K562 (cell line): ENCODE results near the gene MRPL37. TPM values are rescaled to one million over a fixed set of nuclear protein-coding genes. Genes with fewer than 3 reads are reported as not detected.

Source experiments
- ATF7 ChIP-seq: fragments of 450-650 bp; IDR thresholded peaks from 2 replicates; pipeline ENCODE4 v1.7.1; 2014; ENCODE audit warnings: mild to moderate bottlenecking, moderate library complexity
- BRF2 ChIP-seq: IDR thresholded peaks from 3 replicates; pipeline ENCODE4 v1.6.1; 2011; ENCODE audit warnings: borderline replicate concordance, mild to moderate bottlenecking; ENCODE audit not compliant: insufficient read length, insufficient read depth
- CBFA2T3 ChIP-seq: fragments of 450-650 bp; IDR thresholded peaks from 2 replicates; pipeline ENCODE4 v1.6.1; 2017
- CREB5 ChIP-seq: fragments of 250-450 bp; sonication (Bioruptor Pico); IDR thresholded peaks from 2 replicates; pipeline ENCODE4 v1.5.0; 2020; ENCODE audit warnings: mild to moderate bottlenecking
- CTBP1 ChIP-seq: fragments of 450-650 bp; IDR thresholded peaks from 2 replicates; pipeline ENCODE4 v1.6.1; 2016; ENCODE audit warnings: borderline replicate concordance
- ERF ChIP-seq: fragments of 450-650 bp; formaldehyde crosslinking; IDR thresholded peaks from 2 replicates; pipeline ENCODE4 v1.4.0; 2020; ENCODE audit warnings: mild to moderate bottlenecking, mixed read lengths
- FOSL1 ChIP-seq: fragments of 200-800 bp; sonication (Bioruptor generic); conservative IDR thresholded peaks from 2 replicates; pipeline ENCODE4 v1.6.1; 2016; ENCODE audit warnings: missing genetic modification characterization, missing compliant biosample characterization
- FUS ChIP-seq: fragments of 200-400 bp; formaldehyde crosslinking; optimal IDR thresholded peaks from 2 replicates; pipeline ENCODE3; 2017; ENCODE audit warnings: low read depth, low read length
- HDAC3 ChIP-seq: fragments of 450-650 bp; IDR thresholded peaks from 2 replicates; pipeline ENCODE4 v1.6.1; 2018; ENCODE audit warnings: borderline replicate concordance, mild to moderate bottlenecking, moderate library complexity; ENCODE audit not compliant: partially characterized antibody
- HMGN3 ChIP-seq: IDR thresholded peaks from 2 replicates; pipeline ENCODE4 v1.6.1; 2011; ENCODE audit warnings: borderline replicate concordance, low read depth, mild to moderate bottlenecking, mixed read lengths, low read length; ENCODE audit not compliant: insufficient read length; ENCODE audit errors: extremely low read depth
- IRF1 ChIP-seq: sonication (generic); formaldehyde crosslinking; IDR thresholded peaks from 2 replicates; pipeline ENCODE4 v1.8.0; 2022; ENCODE audit warnings: missing genetic modification reagents, mild to moderate bottlenecking, borderline replicate concordance
- KDM5B ChIP-seq: fragments of 200-600 bp; sonication (generic); IDR thresholded peaks from 2 replicates; pipeline ENCODE4 v1.6.1; 2012; ENCODE audit warnings: low read depth, mild to moderate bottlenecking, moderate library complexity, low read length, control low read depth, inconsistent platforms; ENCODE audit not compliant: insufficient replicate concordance
- KLF13 ChIP-seq: fragments of 450-650 bp; IDR thresholded peaks from 2 replicates; pipeline ENCODE4 v1.6.1; 2016; ENCODE audit warnings: missing genetic modification characterization, low read depth, mild to moderate bottlenecking, missing compliant biosample characterization, moderate library complexity, borderline replicate concordance
- MAFK ChIP-seq: IDR thresholded peaks from 2 replicates; pipeline ENCODE4 v1.6.1; 2011; ENCODE audit warnings: low read length, improper control_type of control experiment
- NFE2 ChIP-seq: IDR thresholded peaks from 2 replicates; pipeline ENCODE4 v1.6.1; 2014; ENCODE audit warnings: antibody characterized with exemption, low read depth
- NFIX ChIP-seq: fragments of 250-450 bp; sonication (Bioruptor Pico); IDR thresholded peaks from 2 replicates; pipeline ENCODE4 v1.4.0; 2020; ENCODE audit warnings: low read depth, mild to moderate bottlenecking, moderate library complexity
- NR4A1 ChIP-seq, 2 experiments: fragments of 250-450 bp in 1 of 2; fragments of 450-650 bp in 1 of 2; sonication (Bioruptor Pico) in 1 of 2; IDR thresholded peaks; 2 replicates each; pipeline versions ENCODE4 v1.4.0 to v1.6.1; 2016 to 2020; ENCODE audit warnings: mild to moderate bottlenecking in 2 of 2, missing compliant biosample characterization in 1 of 2, missing genetic modification characterization in 1 of 2, moderate library complexity in 1 of 2
- NRF1 ChIP-seq, 2 experiments: fragments of 450-650 bp; IDR thresholded peaks in 1 of 2; conservative IDR thresholded peaks in 1 of 2; 2 replicates each; pipeline ENCODE4 v1.6.1; 2014; ENCODE audit warnings: mild to moderate bottlenecking in 2 of 2
- PTRF ChIP-seq: fragments of 450-650 bp; IDR thresholded peaks from 2 replicates; pipeline ENCODE4 v1.6.1; 2016; ENCODE audit warnings: mild to moderate bottlenecking, missing genetic modification characterization, missing compliant biosample characterization
- RCOR1 ChIP-seq, 2 experiments: IDR thresholded peaks; 2 replicates each; pipeline ENCODE4 v1.6.1; 2012; ENCODE audit warnings: low read depth in 2 of 2, low read length in 2 of 2, borderline replicate concordance in 1 of 2, improper control_type of control experiment in 1 of 2
- STAT5B ChIP-seq: fragments of 250-450 bp; sonication (Bioruptor Pico); IDR thresholded peaks from 2 replicates; pipeline ENCODE4 v1.8.0; 2021; ENCODE audit warnings: mild to moderate bottlenecking, inconsistent platforms
- TFE3 ChIP-seq: fragments of 450-650 bp; formaldehyde crosslinking; IDR thresholded peaks from 2 replicates; pipeline ENCODE4 v1.4.0; 2020; ENCODE audit warnings: mild to moderate bottlenecking, mixed read lengths
- polyA plus RNA-seq, 8 experiments: library from polyadenylated mRNA; depleted of rRNA in 4 of 8; stranded (reverse) in 5 of 8; unstranded in 3 of 8; fragments of >200 nt; fragmentation: Nextera tagmentation in 2 of 8; fragmentation: Illumina TruSeq in 1 of 8; extraction: Ambion mirVana in 2 of 8; extraction: Trizol in 1 of 8; gene quantifications; 2 replicates each; pipeline versions ENCODE4 v1.2.1 to v1.2.3, GENCODE V29; 2011 to 2014; ENCODE audit warnings: inconsistent platforms in 1 of 8, missing spikeins in 1 of 8
- total RNA-seq, 7 experiments: library from RNA; depleted of rRNA in 6 of 7; stranded (reverse); fragments of >200 nt in 6 of 7; fragmentation: Illumina TruSeq in 2 of 7; extraction: Trizol in 2 of 7; gene quantifications; 2 replicates each; pipeline versions ENCODE4 v1.2.1 to v1.2.3, GENCODE V29; 2011 to 2021; ENCODE audit warnings: low replicate concordance in 1 of 7

The MRPL37 gene
- total and polyA plus RNA-seq, 9 of the 15 experiments (the other 6 are each of a cell fraction or from before 2014, with no cell fraction given) = 52.2 to 303 (median 180) TPM

- TF ChIP-seq CREB5 (no peak), TFE3 (CRISPR knock-in tag) (peak; percentile 67), KDM5B (no peak), BRF2 (no peak), HDAC3 (no peak), FUS (no peak), STAT5B (CRISPR knock-in tag) (no peak), FOSL1 (tag) (peak; percentile 79), CBFA2T3 (peak; percentile 56), NR4A1 (CRISPR knock-in tag; IDR thresholded peaks at IDR 0.05) (no peak), NR4A1 (tag; IDR thresholded peaks at IDR 0.05) (no peak), KLF13 (tag) (no peak), MAFK (peak; percentile 35; the same call in 1 of the 2 replicates), NFE2 (peak; percentile 84), HMGN3 (no peak), IRF1 (no peak), NFIX (CRISPR knock-in tag) (no peak), RCOR1 (IDR thresholded peaks at IDR 0.05; ENCODE audit: borderline replicate concordance in 1 of 2, low read depth in 2 of 2, low read length in 2 of 2) (peak in 1 of 2 experiments; percentile 67; a peak in 1 of 4 replicates), NRF1 (conservative IDR thresholded peaks at IDR 0.05 in 1 of 2, IDR thresholded peaks at IDR 0.05 in 1 of 2) (peak in 1 of 2 experiments; percentile 30; a peak in 1 of 4 replicates), ERF (CRISPR knock-in tag) (no peak), PTRF (tag) (no peak), CTBP1 (peak; percentile 57; the same call in 1 of the 2 replicates), ATF7 (0 out of 2 replicates have a peak, but pooled peaks have one; percentile 32)
These were observed 30.8 kb downstream of the MRPL37 start (continued) for GRCh38 chr1:54230507-54231339.
